GM19043 (cell line): ENCODE measurements around the gene COL4A4.
"Not testable (repeated sequence)": the region's sequence is repeated elsewhere in the genome, so short reads cannot be mapped to it uniquely, and the experiment has no call there.

Source experiments
- ATAC-seq: cut with Tn5 transposase; IDR thresholded peaks from one replicate; pipeline ENCODE4 v1.9.1; 2021; ENCODE audit warnings: low read depth; ENCODE audit not compliant: unreplicated experiment

The COL4A4 gene

DNA sequence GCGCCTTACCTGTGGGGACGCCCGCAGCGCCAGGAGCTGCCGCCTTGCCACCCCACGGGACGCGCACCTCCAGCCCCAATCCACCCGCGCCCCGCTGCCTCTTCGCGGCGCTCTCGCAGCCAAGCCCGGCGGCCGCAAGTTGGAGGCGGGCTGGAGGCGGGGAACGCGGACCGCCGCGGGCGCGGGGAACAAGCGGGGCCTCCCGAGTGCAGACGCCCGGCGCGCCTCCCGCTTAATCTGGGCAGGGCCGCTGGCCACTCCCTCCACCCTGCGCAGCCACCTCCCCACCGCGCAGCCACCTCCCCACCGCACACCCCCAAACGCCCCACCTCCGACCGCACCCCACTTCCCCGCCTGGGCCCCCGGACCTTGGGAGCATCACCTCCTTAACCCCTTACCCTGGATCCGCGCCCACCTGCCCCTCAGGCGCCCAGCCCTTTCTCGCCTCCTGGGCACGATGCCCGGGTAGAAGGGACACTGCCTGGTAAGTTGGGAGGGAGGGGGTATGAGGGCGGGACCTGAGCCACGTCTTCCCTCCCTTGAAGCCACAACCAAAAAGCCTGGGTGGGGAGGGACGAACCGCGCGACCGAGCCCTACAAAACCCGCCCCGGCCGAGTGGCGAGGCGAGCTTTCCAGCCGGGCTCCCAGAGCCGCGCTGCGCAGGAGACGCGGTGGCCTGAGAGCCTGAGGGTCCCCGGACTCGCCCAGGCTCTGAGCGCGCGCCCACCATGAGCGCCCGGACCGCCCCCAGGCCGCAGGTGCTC is at the start of gene COL4A4, which contains the start of gene COL4A3:
TSS of gene COL4A4 (minus strand) at position 208 of the 765 bp plus-strand sequence. CDS start 16,722 bp downstream, outside the sequence.
TSS of gene COL4A3 (plus strand) at position 627 of the 765 bp plus-strand sequence. CDS start at position 730, 103 bp downstream.
- ATAC-seq = peak; percentile 37

DNA sequence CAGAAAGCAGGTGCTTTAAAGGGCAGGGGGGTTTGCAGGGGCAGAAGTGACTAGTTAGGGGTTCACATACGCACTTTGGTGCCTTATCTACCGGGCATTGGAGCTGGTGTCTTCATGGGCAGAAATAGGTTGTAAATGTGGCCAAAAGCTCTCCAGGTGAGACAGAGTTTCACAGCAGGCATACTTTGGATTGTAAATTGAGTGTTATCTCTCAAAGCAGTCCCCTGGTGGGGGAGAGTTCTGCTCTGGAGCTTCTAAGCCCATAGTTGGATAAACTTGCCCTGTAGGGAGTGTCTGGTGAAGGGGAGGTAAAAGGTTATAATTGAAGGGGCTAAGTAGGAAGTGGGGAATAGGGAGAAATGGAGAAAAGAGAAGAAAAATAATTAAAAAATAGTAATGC is 43.6 kb upstream of the COL4A4 start:
- no peak for ATAC-seq

DNA sequence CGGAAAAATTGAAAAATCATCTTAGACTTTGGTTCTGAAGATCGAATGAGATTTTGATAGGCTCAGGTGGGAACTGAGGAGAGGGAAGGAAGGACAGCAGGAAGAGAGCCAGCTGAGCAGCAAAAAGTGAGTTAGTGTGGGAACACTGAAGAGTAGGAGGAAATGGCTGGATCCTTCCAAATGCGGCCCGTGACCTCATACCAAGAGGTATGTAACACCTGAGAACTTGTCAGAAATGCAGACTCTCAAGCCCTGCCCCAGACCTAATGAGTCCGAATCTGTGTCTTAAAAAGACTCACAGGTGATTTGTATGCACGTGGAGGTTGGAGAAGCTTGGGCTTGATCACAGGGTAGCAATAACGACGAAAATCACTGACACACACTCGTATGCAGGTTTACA is 42.4 kb upstream of the COL4A4 start:
- ATAC-seq = no peak

DNA sequence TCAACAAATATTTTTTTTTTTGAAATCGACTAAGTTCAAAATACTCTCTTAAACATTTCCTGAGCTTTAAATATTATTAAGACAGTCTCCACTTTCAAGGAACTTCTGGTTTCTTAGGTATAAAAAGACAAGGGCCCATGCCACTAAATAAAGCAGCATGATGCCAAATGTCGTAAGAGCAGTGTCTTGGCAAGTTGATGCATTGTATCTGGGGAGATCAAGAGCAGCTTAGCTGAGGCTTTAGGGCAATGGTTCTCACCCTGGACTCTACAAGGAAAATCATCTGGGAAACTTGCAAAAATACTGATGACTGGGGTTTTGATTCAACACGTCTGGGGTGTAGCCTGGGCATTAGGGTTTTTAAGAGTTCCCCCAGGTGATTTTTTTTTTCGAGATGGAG is 41.7 kb upstream of the COL4A4 start:
- no peak for ATAC-seq

DNA sequence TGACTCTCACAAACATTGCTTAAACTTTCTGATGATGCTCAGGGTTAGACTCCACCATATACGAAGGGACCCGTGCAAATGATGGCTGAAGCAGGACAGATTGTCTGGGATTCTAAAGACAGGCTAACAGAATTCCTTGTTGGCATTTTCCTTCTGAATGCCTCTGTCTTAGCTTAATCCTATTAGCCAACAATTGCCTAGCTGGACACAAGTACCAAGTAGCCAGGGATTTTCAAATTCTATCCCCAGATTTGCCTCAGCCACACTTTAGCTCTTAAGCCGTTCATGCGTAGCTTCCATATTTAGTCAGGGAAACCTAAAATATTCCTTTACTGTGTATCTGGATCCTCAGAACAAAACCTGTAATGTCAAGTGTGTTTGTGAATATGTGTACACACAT is 40.4 kb upstream of the COL4A4 start:
- ATAC-seq = no peak

DNA sequence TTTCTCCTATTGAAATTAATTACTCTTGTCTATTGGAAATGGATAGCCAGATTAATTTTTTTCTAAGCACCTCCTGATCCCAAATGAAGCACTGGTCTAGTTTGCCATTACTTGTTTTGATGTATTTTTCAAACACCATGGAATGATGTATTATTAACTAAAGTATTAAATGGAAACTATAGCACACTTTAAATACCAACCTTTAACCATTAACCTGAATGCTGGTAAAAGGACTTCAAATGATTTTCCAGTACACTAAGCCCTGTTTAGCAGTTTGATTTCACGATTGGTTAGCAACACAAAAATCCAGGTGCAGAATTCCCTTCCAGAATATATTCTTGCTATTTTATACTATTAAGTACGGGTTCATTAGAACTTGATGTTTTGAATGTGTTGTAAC is 37.8 kb upstream of the COL4A4 start:
- ATAC-seq = no peak

DNA sequence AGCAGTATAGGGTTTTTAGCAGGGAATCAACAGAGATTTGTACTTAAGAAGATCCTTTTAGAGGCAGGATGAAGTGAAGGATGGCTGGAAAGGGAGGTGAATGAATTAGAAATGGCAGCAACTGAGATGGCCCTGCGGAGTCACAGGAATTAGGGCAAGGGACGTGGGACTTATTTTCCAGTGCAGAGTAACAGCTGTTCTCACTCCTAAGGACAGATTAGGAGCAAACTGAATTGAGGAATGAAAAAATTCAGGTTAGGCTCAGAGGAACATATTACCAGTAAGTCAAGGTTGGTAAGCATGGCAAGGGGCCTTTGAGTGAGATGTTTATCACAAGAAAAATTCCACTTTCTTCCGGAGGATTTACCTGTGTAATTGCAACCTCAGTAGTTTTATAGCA is 34.9 kb upstream of the COL4A4 start:
- ATAC-seq = no peak

DNA sequence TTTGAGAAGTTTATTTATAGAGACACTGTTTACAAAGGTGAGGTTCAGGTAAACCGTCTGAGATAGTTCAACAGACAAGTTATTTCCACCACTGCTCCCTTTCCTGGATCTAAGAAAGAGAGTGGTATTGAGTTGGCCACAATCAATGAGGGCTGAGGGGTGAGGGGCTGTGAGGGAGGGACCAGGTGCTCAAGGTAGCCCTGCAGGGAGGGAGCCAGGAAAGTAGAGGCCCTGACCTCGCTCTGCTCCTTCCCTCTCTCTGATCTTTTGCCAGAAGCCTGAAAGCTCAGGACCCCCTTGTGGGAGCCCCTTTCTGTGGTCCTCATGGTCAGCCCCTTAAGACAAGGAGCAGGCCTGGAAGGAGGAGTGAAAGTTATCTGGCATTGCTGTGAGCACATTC is 30.2 kb upstream of the COL4A4 start:
- ATAC-seq = no peak

DNA sequence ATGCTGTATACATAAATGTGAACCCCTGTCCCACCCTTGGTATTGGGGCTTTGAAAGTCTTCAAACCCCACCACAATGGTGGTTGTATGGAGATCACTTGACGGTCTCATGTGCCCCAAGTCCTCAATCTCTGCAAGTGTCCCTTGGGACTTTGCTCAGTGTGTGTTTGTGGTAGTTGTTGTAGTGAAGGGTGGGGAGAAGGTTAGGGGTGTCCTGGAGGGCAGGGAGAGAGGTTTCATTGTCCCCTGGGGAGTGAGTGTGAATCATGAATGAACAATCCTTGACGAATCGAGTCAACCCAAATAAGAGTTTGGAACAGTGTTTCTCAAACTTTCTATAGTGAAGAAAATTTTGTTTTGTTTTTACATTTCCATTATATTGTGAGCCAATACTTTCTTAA is 28.5 kb upstream of the COL4A4 start:
- no peak for ATAC-seq

DNA sequence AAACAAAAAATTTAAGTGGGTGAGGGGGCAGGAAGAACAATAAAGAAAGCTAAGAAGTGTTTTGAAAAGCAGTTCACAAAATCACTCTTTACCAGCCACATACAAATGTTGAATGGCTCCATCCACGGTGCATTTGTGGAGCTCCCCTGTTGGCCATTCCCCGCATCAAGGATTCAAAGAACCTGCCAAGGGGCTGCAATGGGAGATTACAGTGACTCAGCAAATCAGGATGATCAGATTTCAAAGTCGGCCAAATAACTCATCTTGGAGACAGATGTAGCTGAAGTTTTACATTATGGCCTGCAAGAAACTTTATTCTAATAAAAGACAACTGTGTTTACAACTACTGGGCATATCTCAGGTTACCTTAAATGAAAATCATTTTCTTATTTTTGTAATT is 27.4 kb upstream of the COL4A4 start:
- no peak for ATAC-seq

DNA sequence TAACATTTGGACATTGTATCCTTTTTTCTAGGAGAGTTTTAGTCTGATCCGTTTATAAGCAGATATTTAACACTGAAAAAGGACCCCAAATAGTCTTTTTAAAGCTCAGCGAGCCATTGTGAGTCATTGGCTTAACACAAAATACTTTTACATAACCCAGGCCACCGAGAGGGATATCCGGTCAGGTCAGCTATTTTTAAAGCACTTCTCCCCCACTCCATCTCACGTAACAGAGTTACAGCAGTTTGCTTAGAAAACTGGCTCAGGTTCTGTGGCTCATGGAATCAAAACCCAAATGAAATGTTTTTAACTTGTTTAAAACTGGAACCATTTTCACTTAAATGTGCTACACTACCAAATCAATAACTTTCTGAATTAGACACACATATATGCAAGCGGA is 24.3 kb upstream of the COL4A4 start:
- ATAC-seq = peak; percentile 47

DNA sequence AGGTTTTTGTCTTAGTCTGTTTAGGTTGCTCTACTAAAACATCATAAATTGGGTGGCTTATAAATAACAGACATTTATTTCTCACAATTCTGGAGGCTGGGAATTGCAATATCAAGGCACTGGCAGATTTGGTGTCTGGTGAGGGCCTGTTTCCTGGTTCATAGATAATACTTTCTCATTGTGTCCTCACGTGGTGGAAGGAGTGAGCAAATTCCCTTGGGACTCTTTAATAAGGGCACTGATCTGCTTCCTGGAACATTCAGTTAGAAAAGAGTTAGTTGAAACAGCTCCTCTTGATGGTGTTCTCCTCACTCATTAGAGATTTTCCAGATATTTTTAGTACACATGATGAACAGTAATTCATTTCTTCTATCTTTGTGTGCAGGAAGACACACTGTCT is 22.7 kb upstream of the COL4A4 start:
- ATAC-seq = no peak

DNA sequence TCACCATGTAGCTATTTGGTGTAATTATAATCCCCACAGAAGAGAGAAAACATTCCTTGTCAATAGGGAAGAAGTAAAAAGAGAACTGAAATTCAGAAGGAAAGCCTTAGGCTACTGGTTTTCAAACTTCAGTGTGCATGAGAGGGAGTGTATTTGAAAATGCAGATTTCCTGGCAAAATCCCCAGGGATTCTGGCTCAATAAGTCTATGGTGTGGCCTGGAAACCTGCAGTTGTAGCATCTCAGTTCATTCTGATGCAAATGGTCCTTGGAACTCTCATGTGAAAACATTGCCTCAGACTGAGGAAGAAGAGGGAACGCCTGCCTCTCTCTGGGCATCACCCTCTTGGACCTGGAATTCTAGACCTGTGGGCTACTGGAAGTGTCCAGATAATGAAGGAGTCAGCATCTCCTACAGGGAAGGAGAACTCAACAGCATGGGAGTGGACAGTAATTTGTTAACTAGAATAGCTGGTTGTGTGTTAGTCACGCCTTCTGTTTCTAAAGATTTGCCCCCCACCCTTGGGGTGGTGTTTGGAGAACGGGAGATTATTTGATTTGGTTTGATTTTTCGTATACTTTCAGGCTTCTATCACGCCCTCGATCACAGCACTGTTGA is 21.7 kb upstream of the COL4A4 start:
- no peak for ATAC-seq

DNA sequence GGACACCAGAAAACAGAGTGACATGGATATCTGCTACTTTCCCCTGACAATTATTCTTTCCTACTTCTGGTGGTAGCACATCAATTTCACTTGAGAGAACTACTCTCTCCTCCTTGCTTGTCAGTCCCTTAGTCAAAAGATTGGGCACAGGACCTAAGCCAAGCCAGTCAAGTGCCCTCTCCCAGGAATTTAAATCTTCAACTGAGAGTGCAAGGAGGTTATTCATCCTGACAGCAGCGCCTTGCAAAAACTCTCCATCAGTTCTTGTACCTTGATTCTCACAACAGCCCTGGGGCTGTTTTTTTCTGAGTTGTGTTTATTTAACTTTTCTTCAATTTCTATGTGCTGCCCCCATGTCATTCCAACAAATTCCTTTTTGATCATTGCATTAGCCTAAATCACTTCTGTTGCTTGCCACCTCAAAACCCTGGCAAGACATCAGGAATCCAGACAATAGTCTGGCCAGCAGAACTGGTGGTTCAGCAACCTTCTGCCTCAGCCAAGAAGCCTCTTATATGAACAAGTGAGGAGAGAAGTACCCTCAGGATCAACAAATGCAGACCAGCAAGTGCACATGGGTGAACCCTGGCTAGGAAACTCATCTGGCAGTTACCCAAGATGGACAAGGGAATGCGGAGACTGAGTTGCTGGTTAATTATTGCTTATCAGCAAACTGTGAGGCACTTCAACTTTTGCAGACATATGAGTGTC is 19.8 kb upstream of the COL4A4 start:
- no peak for ATAC-seq

DNA sequence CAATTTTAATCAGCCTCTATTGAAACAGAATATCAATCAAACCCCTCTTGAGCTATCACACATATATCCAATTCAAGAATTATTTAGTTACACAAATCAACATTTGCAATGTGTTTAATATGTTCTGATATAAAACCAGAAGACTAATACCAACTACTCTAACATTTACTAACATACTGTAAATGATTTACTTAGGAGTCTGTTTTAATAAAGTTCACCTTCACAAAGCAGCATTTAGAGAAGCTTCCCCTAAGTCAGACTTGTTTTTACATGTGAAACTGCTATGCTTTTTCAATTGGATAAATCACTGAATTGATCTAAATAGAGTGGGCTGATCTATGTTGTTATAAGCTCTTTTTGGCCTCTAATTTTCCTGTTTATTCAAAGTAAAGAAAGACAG is 18.8 kb upstream of the COL4A4 start:
- no peak for ATAC-seq

DNA sequence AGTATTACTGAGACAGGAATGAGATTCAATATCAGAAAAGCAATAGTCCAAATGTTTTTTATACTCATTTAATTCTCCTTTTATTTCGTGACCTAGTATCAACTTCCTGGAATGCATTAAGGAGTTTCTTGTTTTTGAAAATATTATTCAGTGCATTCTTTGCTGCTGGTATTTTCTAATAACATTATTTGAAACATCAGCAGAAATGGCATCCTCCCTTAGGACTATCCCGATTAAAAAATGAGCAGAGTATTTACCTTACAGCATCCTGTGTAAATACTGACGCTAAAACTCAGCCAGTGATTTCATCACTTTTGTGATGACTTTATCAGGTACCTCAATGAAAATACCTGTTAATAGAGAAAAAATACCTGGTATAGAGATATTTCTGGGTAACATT is 16.8 kb upstream of the COL4A4 start:
- ATAC-seq = no peak

DNA sequence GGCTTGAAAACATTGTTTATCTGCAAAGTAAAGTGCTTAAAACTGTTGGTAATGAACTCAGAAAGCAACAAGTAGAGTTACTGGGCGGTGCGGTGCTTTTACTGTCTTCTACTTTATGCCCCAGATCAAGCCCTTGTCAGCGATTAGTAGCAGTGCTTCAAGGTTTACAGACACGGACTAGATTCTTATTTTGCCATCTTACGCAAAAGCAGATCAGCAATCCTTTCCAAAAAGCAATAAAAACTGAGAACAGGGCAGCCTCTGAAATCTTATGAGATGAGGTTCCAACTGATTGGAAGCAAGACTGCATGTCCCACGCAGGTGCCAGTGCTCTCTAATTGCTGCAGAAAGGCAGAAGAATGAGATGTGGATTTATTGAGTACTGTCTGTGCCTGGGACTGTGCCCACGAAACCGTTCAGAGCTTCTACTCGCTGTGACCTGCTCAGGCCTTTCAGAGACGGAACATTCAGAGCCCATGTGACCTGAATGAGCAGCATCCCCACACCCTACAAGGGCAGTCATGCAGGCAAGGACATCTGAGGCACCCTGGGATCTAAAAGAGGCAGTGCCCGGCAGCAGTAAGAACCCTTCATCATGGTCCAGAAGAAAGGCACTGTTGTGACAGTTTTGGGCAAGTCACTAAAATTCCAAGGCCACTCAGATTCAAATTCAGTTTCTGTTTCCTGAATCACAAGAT is 16.1 kb upstream of the COL4A4 start:
- no peak for ATAC-seq

DNA sequence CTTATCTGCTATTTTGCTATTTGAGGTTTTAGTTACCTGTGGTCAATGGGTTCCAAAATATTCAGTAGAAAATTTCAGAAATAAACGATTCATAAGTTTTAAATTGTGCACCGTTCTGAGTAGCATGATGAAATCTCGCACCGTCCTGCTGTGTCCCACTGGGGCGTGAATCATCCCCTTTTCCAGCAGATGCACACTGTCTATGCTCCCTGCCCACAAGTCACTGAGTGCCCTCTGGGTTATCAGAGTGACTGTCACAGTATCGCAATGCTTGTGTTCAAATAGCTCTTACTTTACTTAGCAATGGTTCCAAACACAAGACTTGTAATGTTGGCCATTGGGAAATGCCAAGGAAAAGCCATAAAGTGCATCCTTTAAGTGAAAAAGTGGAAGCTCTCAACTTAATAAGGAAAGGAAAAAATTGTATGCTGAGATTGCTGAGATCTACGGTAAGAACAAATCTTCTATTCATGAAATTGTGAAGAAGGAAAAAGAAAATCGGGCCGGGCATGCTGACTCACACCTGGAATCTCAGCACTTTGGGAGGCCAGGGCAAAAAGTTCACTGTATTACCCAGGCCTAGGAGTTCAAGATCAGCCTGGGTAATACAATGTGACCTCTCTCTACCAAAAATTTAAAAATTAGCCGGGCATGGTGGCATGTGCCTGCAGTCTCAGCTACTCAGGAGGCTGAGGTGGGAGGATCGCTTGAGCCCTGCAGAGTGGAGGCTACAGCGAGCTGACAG is 13.8 kb upstream of the COL4A4 start:
- no peak for ATAC-seq

DNA sequence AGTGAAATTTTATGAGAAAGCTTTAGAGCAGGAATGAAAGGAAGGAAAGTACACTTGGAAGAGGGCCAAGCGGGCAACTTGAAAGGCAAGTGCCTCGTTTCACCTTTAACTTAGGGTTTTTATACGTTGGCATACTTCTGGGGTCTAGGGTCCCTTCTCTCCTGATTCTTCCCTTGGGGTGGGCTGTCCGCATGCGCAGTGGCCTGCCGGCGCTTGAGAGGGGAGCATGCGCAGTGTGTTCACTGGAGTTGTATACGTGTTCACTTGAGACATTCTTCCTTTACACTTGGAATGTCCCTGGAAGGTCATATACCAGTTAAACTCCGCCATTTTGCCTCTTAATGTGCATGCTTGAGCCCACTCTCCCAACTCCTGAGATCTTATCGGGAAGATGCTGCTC is 7.8 kb upstream of the COL4A4 start:
- not testable (repeated sequence) for ATAC-seq

DNA sequence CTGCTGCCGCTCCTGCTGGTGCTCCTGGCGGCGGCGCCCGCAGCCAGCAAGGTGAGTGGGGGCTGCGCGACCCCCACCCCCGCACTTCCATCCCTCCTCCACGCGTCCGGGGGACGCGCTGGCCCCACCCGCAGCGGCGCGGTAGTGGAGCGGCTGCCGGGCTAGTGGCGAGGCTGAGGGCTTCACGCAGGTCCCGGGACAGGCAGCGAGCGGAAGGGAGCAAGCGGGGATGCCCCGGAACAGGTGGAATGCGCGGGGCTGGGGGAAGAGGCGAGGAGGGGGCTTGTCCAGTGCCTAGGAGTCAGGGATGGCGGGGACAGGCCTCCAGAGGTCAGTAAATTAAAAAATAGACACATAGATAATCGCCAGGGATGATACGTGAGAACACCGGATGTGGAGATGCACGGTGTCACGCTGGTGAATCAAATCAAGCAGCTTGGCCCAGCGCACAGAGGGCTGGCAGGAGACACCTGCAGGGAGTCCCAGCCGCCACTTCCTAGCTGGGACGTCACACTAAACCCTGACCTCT is 822 bp upstream of the COL4A4 start:
- ATAC-seq = no peak
